IPS-18c (cell line): ENCODE data around the gene ZNRF3.
"Not testable (repeated sequence)": the region's sequence is repeated elsewhere in the genome, so short reads cannot be mapped to it uniquely, and the experiment has no call there.

Experiments used
- H3K4me3 ChIP-seq: 2 replicates; pipeline ENCODE4 v1.7.0; 2013; ENCODE audit warnings: low read depth, mild to moderate bottlenecking, low read length, moderate library complexity; ENCODE audit not compliant: insufficient read depth
- H3K9me3 ChIP-seq: one replicate; pipeline ENCODE4 v1.6.1; 2013; ENCODE audit warnings: mild to moderate bottlenecking, low read length, moderate library complexity; ENCODE audit not compliant: control insufficient read depth, insufficient read depth

ZNRF3 gene

DNA sequence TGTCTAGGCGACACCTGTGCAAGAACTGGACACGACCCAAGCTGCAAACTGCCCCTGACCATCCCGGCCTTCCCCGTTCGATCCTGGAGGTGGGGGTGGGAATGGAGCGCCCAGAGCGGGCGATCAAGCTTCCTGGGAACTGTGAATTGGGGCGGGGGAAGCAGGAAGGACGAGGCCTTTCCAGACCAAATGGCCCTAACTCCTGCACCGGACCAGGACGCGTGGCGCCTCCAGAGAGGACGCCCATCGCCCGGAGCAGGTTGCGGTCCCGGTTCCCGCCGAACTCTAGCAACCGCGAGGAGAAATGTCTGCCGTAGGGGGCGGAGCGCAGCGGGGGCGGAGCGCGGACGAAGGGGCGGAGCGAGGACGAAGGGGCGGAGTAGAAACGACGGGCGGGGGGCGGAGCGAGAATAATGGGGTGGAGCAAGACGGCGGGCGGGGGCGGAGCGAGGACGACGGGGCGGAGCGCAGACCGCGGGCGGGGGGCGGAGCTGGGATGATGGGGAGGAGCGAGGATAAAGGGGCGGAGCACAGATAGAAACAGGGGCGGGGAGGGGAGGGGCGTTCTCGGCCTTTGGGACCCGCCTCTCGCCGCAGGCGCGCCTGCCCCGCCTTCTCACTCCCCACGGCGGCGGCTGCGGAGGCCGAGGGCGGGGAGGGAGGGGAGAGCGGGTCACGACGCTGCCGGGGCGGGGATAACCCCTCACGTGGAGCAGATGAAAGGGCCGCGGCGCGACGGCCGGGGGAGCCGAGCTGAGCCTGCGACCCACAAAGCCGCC lies at the start of gene ZNRF3:
ZNRF3 (plus strand) TSS at position 695 of the 779 bp plus-strand sequence. CDS start 195 bp downstream, outside the sequence.
- Histone ChIP-seq H3K4me3 (peak within 1 kb of the TSS; percentile 84), H3K9me3 (no peaks in the 10 kb centered on the region)

DNA sequence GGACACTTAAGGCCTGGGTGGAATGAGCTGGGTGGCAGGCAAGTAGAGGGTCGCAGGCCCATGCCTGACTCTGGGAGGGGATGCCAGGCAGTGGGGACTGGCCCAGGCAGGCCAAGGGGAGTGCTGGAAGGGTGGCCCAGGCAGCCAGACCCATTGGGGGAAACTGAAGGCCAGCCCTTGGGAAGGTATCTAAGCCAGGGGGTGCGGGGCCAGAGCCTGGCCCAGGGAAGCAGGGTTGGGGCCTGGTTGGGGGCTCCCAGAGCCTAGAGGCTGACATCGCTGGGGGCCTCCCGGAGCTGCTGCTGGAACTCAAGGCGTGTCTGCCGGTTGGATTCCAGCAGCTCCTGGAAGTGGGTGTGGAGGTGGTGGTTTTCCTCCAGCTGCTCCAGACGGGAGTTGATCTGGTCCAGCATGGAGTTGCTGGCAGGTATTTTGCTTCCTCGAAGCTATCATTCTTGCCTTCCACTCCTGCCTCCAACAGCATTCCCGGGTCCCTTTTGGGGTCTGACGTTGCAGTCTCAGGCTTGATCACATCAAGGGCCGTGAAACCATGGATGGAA lies 47.7 kb upstream of the ZNRF3 start:
- Histone ChIP-seq H3K4me3 (no peak overlapping the region), H3K9me3 (no peaks in the 10 kb centered on the region)

DNA sequence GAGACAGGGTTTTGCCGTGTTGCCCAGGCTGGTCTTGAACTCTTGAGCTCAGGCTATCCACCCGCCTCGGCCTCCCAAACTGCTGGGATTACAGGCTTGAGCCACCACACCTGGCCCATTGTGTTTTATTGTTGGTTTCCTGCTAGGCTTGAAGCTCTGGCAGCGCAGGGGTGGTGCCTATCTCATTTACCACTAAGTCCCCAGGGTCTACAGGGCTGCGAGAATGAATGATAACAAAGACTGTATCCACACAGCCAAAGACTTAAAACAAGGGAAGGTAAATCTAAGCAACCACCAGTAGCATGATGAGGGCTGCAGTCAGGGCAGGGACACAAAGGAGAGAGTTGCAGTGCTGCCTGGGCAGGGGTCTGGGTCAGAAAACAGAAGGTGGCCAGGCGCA lies 45.7 kb upstream of the ZNRF3 start:
- H3K4me3 ChIP-seq = no peak overlapping the region
- H3K9me3 ChIP-seq = no peaks in the 10 kb centered on the region

DNA sequence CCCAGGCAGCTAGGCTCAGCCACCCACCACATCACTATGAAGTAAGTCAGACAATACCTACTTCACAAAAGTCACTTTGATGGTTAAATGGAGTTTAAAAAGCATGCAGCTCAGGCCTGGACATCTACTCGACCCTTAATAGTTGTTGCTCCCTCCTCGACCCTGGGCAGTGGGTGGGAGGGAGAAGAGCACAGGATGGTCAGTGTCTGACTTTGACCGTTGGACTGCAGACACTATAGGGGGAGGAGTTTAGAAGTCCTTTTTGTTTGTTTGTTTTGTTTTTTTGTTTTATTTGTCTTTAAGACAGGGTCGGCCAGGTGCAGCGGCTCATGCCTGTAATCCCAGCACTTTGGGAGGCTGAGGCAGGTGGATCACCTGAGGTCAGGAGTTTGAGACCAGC lies 44.4 kb upstream of the ZNRF3 start:
- no peak overlapping the region for H3K4me3 ChIP-seq
- no peaks in the 10 kb centered on the region for H3K9me3 ChIP-seq

DNA sequence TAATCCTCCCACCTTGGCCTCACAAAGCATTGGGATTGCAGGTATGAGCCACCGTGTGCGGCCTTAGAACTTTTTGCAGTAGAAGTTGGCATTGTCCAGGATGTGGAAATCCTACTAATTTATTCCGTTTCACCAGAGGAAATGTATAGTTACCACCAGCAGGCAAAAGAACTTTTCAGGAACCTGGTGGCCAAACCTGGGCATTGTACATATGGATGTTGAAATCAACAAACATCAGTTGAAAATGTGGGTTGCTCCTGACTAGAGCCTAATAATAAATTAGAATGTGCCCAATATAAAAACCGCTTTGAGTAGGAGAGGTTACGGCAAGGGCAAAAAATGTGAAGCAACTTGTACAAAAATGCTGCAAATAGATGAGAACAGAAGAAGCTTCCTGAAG lies 42.3 kb upstream of the ZNRF3 start:
- Histone ChIP-seq H3K9me3 (no peaks in the 10 kb centered on the region), H3K4me3 (no peak overlapping the region)

DNA sequence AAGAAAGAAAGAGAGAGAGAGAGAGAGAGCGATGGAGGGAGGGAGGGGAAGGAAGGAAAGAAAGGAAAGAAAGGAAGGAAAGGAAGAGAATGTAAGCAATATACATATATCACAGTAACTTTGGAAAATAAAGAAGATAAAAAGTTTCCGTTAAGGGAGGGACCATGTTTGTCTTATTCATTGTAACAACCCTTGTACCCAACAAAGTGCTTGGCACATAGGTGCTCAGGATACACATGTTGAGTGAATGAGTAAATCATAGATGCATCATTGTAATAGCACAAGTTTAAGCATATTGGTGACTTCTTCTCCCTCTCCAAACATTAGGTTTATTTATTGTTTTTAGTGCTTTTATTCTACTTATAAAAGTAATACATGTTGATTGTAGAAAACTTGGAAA lies 39.7 kb upstream of the ZNRF3 start:
- H3K9me3 ChIP-seq = no peaks in the 10 kb centered on the region
- H3K4me3 ChIP-seq = no peak overlapping the region

DNA sequence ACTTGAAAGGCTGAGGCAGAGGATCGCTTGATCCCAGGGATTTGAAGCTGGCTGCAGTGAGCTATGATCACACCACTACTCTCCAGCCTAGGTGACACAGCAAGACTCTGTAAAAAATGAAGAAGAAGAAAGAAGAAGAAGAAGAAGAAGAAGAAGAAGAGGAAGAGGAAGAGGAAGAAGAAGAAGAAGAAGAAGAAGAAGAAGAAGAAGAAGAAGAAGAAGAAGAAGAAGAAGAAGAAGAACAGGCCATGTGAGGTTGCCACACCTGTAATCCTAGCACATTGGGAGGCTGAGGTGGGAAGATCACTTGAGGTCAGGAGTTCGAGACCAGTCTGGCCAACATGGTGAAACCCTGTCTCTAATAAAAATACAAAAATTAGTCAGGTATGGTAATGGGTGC lies 39.1 kb upstream of the ZNRF3 start:
- not testable (repeated sequence) for H3K4me3 ChIP-seq, H3K9me3 ChIP-seq

DNA sequence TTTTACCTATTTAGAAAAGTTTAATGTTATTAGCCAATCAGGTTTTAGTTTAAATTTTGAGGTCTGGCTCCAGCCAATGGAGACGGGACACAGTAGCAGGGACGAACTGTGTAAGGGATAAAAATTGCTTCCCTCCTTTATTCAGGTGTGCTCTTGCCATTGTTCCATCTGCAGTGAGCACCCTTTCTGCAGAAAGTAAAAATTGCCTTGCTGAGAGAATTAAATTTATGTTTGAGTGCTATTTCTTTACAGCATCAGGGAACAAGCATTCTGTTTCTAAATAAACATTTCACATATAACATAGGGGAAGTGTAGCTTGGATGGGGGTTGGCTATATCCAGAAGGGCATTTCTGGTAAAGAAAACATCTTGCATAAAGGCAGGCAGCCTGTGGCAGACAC lies 36.4 kb upstream of the ZNRF3 start:
- Histone ChIP-seq H3K4me3 (no peak overlapping the region), H3K9me3 (no peaks in the 10 kb centered on the region)

DNA sequence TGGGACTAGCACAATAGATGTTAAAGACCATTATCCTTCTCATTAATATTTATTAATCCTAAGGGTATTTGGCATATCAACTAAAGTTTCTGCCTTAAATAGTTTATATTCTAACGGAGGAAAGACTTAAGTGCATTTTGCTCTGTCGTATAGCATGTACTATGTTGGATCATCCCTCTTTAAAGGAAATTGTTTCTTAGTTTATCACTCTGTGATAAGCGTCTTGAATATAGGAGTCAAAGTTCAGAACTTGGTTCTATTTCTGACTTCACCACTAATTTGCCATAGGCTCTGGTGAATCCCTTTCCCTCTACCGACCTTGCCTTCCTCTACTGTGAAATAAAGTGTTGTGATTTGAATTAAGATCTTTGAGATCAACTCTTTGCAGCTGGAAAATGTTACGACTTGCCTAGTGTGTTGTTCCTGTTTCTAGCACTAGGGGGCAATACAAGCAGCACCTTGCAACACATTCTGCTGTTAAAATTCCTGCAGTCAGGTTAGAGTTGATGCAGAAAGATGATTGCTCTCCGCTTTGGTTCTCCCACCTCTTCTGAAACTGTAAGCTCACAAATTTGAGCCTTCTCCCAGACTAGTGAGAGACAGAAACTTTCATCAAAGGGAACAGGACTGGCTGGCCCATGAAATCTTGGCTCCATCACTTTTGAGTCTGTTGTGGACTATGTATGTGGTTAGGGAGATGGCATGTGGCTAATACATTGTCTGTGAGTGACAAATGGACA lies 27.8 kb upstream of the ZNRF3 start:
- Histone ChIP-seq H3K4me3 (no peak overlapping the region), H3K9me3 (no peaks in the 10 kb centered on the region)

DNA sequence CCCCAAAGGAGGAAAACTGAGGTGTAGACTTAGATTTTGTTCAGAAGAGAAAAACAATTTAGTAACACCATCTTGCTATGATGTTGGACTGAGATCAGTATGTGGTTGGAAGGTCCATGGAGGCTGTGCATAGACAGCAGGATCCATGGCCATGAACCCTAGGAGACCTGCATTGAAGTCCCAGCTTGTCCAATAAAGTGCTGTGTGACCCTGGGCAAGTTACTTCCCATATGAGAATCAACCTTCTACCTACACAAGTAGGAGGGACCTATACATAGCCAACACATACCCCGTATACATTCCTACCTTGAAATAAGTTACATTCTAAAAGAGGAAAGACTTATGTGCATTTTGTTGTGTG lies 27.3 kb upstream of the ZNRF3 start:
- Histone ChIP-seq H3K4me3 (no peak overlapping the region), H3K9me3 (no peaks in the 10 kb centered on the region)

DNA sequence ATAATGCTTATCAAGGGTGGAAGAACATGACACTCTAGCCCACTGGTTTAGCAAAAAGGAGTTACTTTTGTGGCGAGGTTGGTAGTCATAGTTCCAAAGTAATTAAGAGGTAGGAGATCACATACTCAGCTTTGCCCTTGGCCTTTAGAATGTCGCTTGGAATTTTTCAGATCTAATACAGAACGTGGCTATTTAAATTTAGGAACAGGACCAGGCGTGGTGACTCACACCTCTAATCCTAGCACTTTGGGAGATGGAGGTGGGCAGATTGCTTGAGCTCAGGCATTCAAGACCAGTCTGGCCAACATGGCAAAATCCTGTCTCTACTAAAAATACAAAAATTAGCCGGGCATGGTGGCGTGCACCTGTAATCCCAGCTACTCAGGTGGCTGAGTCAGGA lies 26.1 kb upstream of the ZNRF3 start:
- no peaks in the 10 kb centered on the region for H3K9me3 ChIP-seq
- no peak overlapping the region for H3K4me3 ChIP-seq

DNA sequence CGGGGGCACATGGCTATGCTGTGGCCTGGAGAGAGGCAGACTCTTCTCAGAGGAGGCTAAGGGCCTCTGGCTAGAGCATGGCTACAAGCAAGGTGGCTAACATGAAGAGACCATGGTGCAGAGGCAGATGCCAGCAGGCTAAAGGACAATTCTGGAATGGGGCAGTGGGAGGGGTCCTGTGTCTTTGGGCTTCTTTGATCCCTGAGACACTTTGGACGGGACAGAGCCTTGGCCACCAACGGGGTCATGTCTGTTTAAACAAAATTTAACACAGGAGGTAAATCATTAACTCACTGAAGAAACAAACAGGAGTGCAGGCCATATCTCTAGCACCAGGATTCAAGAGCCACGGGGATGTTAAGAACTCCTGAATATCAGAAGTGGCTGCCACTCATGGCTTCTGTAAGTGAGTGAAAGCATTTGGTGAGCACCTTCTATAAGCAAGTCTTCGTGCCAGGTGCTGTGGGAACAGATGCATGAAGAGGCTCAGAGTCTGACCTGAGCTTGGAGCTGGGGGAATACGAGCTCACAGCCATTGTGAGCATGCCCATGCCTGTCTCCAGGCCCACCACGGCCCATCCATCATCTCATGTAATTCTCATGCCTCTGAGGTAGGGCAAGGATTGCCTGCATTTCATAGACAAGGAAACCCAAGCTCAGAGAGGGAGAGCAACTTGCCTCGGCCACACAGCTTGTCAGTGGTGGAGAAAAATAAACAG lies 18.3 kb upstream of the ZNRF3 start:
- H3K9me3 ChIP-seq = no peaks in the 10 kb centered on the region
- H3K4me3 ChIP-seq = no peak overlapping the region

DNA sequence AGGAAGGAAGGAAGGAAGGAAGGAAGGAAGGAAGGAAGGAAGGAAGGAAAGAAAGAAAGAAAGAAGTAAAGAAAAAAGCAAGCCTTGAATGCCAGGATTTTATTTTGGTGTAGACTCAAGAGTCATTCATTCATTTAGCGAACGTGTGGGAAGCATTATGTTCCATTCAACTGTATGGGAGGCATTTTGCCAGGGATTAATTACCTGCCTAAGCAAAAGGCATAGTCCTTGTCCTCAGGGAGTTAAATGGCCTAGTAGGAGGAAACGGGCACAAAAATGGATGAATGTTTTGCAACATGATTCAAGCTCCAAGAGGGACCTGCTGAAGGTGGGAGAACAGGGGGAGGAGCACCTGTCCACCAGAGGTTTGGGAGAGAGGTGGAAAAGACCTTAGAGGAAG lies 16.2 kb upstream of the ZNRF3 start:
- no peaks in the 10 kb centered on the region for H3K9me3 ChIP-seq
- H3K4me3 ChIP-seq = no peak overlapping the region

DNA sequence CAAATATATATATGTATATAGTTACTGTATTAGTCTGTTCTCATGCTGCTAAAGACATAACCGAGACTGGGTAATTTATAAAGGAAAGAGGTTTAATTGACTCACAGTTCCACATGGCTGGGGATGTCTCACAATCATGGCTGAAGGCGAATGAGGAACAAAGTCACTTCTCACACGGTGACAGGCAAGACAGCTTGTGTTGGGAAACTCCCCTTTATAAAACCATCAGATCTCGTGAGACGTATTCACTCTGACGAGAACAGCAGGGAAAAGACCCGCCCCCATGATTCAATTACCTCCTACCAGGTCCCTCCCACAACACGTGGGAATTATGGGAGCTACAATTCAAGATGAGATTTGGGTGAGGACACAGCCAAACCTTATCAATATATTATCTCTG lies 15.0 kb upstream of the ZNRF3 start:
- H3K4me3 ChIP-seq, H3K9me3 ChIP-seq: not testable (repeated sequence)

DNA sequence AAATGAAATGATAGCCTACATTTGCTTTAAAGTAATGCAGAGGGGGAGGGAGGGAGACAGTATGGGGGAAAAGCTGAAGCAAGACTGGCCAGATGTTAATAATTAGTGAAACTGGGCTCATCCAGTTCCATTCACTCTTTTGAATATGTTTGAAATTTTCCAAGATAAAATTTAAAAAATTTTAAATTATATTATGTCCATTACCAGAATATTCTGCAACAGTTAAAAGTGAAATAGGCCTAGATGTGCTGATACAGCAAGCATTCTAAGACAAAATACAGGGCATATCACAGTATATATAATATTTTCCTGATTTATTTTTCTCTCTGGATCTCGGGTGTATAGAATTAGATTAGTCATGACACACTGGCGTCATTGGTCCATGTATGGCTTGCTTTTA lies 13.6 kb upstream of the ZNRF3 start:
- H3K9me3 ChIP-seq = no peaks in the 10 kb centered on the region

DNA sequence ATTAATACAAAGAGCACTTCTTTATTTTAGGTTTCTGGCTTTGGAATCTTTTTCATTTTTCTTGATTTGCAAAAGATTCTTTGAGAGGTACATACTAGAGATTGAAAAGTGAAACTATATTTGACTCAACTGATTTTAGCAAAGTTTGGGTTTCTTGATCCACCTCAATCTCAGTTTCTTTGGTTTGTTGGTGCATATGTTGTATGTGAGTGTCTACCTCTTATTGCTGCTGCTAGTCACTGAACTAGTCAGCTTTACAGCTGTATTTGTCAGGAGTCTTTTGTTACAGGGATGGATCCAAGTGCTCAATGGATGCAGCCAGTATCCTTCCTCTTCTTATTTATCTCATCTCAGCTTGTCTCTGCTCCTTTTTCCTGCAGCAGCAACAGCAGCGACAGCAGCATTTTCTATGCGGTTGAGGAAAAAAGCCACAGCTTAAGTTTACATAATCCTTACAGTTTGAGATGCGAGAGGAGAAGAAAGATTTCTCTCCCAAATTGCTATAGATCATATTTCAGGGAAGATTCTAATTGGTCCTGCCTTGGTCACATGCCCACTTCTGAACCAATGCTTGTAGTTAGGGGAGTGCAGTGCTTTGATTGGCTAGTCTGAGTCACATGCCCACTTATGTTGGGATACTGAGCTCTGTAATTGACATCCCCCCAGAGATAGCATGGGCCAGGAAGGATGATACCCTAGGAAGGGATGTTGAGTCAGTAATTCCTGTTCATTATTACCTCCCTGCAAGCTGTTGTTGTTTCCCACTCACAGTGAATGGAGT lies 10.0 kb upstream of the ZNRF3 start:
- Histone ChIP-seq H3K4me3 (no peak overlapping the region), H3K9me3 (no peaks in the 10 kb centered on the region)

More for the DNA sequence above, 13.6 kb upstream of the ZNRF3 start:
- no peak overlapping the region for H3K4me3 ChIP-seq

DNA sequence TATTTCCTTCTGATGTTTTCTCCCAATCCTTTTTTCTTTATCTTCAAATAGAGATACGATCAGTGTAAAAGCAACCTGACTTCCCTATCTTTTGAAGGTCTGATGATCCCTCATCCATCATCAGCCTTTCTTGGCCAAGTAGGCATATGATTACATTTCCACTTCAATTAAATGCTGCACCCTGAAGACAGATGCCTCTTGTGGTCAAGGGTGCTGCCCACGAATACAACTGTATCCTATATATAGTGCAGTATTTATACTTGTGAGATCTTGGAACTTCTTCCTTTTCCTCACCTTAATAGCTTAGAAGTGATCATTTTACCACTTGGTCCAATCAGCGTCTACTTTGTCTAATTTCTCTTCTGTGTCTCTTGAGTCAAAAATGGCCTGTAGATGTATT lies 9.3 kb upstream of the ZNRF3 start:
- Histone ChIP-seq H3K4me3 (no peak overlapping the region), H3K9me3 (no peaks in the 10 kb centered on the region)
